OCI-M2 (cell line): Measurements from ENCODE around the gene KRTCAP2.

Source experiments
- DNase-seq: peaks from one replicate; lab custom pipeline; 2025; ENCODE audit not compliant: unreplicated experiment; lab: John Stamatoyannopoulos, UW

KRTCAP2 gene

GRCh38 chr1:155134880-155135414 lies 38.2 kb downstream of the KRTCAP2 start:
- peak; percentile 27 for DNase-seq

GRCh38 chr1:155134322-155134721 lies 38.8 kb downstream of the KRTCAP2 start:
- no peak for DNase-seq

- DNase-seq: no peak
These were observed 39.3 kb downstream of the KRTCAP2 start for GRCh38 chr1:155133799-155134281.

GRCh38 chr1:155131856-155132255 lies 41.2 kb downstream of the KRTCAP2 start:
- DNase-seq: no peak

GRCh38 chr1:155131285-155131684 lies 41.8 kb downstream of the KRTCAP2 start:
- DNase-seq: no peak

GRCh38 chr1:155130272-155131006 lies 42.7 kb downstream of the KRTCAP2 start:
- DNase-seq: no peak

DNA sequence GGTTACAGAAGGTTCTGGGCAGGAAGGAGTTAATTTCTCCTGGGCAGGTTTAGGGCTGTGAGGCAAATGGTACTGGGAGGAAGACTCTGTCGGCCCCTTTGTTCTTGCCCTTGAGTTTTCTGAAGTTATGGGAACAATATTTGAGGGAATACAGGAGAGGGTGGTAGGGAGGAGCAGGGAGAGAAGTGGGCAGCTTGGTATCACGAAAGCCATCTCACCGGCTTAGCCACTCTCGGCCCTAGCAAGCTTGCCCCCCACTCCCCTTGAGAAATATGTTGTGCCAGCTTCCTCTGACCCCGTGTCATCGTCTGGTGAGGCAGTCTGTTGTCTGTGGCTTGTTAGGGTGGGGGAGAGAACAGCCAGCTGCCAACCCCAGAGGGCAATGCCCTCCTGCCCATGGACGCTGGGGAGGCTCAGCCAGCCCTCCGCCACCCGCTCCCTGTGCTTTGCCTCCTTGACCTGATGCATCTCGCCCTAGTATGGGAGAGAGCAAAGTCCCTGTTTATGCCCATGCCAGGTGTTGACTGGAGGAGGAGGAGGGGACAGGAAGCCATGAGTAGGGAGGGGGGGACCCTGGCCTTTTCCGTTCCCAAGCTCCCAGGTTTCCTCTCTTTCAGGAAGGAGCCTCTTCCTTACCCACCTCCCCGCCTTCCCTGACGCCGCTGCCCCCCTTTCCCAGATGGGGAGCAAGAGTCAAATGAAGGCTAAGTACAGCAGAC lies 44.2 kb downstream of the KRTCAP2 start:
- no peak for DNase-seq

DNA sequence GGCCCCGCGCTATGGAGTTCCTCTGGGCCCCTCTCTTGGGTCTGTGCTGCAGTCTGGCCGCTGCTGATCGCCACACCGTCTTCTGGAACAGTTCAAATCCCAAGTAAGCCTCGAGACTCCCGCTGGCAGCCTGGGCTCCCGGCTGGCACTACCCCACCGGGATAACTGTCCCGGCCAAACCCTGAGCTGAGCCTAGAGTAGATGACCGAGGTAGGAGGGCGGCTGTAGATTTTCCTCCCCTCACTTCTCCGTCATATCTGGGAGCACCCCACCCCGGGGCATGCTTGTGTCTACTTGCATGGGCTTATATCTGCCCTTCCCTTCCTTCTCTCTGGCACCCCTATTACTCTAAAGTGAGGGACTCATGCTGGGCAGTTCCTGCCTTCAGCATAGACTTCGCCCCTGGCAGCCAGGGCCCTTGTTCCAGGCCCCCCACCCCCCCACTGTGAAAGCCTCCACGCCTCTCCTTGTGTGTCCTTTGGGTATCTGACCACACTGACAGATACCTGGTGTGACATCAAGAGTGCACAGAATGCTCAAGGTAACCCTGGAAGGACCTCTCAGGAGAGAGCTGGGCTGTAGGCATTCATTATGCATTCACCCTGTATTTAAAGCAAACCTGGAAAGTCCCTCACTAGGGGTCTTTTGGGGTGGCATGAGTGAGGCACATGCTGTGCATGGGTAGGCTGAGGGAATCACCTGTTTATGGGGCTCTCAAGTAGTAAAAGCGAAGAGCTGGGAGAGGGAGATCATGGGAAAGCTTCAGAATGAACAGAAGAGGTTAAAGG lies 44.9 kb downstream of the KRTCAP2 start:
- no peak for DNase-seq

- no peak for DNase-seq
These were observed 45.8 kb downstream of the KRTCAP2 start, which contains the start of gene EFNA1 for GRCh38 chr1:155127105-155127966. EFNA1 (plus strand) TSS chr1:155127876; CDS start chr1:155127978, 102 bp downstream.

DNA sequence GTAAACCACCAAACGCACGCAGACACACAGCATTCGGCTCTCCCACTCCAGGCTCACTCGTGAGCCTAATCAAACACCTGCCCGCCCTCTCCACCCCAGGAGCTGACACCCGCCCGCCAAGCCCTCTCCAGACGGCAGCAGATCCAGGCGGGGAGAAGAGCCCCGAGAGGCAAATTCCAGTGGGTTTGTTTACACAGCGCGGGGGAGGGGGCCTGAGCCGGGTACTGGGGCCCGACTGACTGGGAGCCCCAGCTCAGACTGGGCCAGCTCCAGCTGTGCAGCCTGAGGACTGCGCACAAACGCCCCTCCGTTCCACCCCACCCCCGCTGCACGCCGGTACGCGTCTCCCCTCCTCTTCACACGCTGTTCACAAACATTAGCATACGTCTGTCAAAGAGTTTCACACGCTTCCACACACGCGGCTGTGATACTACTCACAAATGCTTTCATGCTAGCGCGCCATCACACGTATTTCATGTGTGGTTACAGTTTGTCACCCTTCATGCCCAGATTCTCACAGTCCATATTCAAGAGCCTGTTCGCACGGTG lies 46.5 kb downstream of the KRTCAP2 start:
- DNase-seq: no peak

- DNase-seq: no peak
These were observed 47.1 kb downstream of the KRTCAP2 start for GRCh38 chr1:155125946-155126555.

- no peak for DNase-seq
These were observed 47.6 kb downstream of the KRTCAP2 start for GRCh38 chr1:155125511-155125945.

DNA sequence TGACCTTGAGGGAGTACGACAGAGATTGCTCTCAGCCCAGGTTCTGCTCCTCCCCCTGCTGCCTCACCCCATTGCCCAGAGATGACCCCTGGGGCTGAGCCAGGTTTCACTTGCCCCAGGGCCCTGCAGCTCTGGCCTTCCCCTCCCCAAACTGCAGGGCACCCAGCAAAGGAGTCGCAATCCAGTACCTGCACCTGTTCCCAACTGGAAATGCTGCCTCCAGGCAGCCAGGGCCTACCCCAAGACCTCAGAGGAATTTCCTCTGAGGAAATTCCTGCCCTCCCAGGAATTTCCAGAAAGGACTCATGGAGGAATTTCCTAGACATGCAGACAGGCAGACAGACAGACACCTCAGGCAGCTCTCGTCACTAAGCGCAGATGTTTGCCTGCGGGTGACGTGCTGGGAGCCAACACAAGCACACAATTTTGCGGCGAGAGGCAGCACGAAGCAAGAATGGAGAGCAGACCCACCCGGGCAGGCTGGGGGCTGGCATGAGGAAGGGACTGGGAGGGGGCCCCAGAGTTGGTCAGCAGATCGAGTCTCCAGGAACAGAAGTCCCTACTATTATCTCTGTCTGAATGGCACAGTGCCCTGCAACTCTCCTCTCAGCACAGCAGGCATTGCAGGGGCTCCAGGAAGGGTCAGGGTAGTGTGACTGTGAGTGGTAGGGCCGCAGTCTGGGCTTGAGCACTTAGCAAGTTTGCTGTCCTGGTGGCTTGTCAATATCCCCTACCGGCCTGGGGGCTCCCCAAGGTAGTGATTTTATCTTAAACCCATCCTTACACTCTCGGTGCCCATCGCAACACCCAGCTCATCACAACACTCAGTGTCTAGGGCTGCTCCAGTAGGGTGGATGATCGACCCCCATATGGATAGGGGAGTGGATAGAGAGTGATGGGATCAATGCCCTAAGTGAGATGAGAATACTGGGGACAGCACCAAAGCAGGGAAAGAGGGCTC lies 48.3 kb downstream of the KRTCAP2 start:
- no peak for DNase-seq

- no peak for DNase-seq
These were observed 49.3 kb downstream of the KRTCAP2 start for GRCh38 chr1:155123801-155124200.

GRCh38 chr1:155122308-155122707 lies 50.8 kb downstream of the KRTCAP2 start:
- no peak for DNase-seq

DNA sequence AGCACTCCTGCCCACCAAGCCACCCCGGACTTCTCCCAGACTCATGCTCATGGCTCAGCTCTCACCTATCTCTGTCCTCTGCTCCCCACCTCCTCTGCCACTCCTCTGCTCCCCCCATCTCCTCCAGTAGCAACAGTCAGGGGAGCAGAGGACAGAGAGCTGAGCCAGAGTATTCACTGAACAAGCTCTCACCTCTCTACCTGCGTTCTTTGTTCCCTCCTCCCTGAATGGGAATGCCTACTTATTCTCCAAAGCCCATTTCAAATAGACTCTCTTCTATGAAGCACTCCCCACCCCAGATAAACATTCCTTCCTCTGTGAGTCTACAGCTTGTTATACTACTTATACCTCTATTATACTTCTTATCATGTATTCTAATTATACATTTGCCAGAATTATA lies 51.9 kb downstream of the KRTCAP2 start:
- DNase-seq: no peak

GRCh38 chr1:155120253-155120652 lies 52.9 kb downstream of the KRTCAP2 start:
- no peak for DNase-seq
